Upper lobe of left lung (tissue), 6 donors: ENCODE data around the gene DIAPH1. TPM values are rescaled to one million over a fixed set of nuclear protein-coding genes. Genes with fewer than 3 reads are reported as not detected.
A peak's percentile ranks its signal among the peaks of the same experiment; 100 is the strongest.

Experiments used
- ATAC-seq, 2 donors: fragments of 200-7000 bp; cut with Tn5 transposase; one replicate each; pipeline ENCODE4 v1.9.1; 2022; ENCODE audit warnings: mild to moderate bottlenecking in 2 of 2, moderate library complexity in 2 of 2; ENCODE audit not compliant: low FRiP score in 2 of 2
- DNase-seq, 2 donors: peaks; one replicate each; pipeline ENCODE4 v3.0.0-alpha.2; 2019 to 2020
- H3K27ac ChIP-seq, 4 donors: fragments of 200-600 bp; sonication (generic); one replicate each; pipeline ENCODE4 v1.5.1; 2016 to 2019
- H3K27me3 ChIP-seq, 4 donors: fragments of 200-600 bp; sonication (generic); one replicate each; pipeline ENCODE4 v1.5.1; 2017 to 2019
- H3K36me3 ChIP-seq, 4 donors: fragments of 200-600 bp; sonication (generic); one replicate each; pipeline ENCODE4 v1.5.1; 2016 to 2019
- H3K4me1 ChIP-seq, 4 donors: fragments of 200-600 bp; sonication (generic); one replicate each; pipeline ENCODE4 v1.5.1; 2018 to 2019
- H3K4me3 ChIP-seq, 4 donors: fragments of 200-600 bp; sonication (generic); one replicate each; pipeline ENCODE4 v1.5.1; 2017 to 2019; ENCODE audit warnings: mild to moderate bottlenecking in 2 of 4, moderate library complexity in 1 of 4
- H3K9me3 ChIP-seq, 4 donors: fragments of 200-600 bp; sonication (generic); one replicate each; pipeline ENCODE4 v1.5.1; 2018 to 2019
- EP300 ChIP-seq, 4 donors: sonication (generic); formaldehyde crosslinking; IDR thresholded peaks; one replicate each; pipeline ENCODE4 v1.5.1; 2017; ENCODE audit warnings: antibody characterized with exemption in 4 of 4, control low read depth in 2 of 4
- POLR2A ChIP-seq, 4 donors: fragments of 450-650 bp; IDR thresholded peaks; one replicate each; pipeline ENCODE4 v1.5.1; 2016 to 2017; ENCODE audit warnings: antibody characterized with exemption in 4 of 4, mild to moderate bottlenecking in 2 of 4
- POLR2AphosphoS5 ChIP-seq, 2 donors: sonication (generic); formaldehyde crosslinking; IDR thresholded peaks; one replicate each; pipeline ENCODE4 v1.5.1; 2017; ENCODE audit warnings: antibody characterized with exemption in 2 of 2
- WGBS, 2 donors: methylation state at CpG; one replicate each; pipeline ENCODE4 v1.1.5; 2017 to 2018; 5-methylcytosine and 5-hydroxymethylcytosine counted together
- total RNA-seq, 6 donors: library from RNA; depleted of rRNA in 4 of 6; stranded (reverse); fragments of >200 nt in 4 of 6; gene quantifications; one replicate each; pipeline versions ENCODE4 v1.1.0 to v1.2.1, GENCODE V29; 2016 to 2021
- TF ChIP-seq, protein P1 (sequence below), 6 experiments: fragments of 450-650 bp in 4 of 6; fragments of 200-600 bp in 2 of 6; sonication (generic) in 2 of 6; IDR thresholded peaks; one replicate each; pipeline ENCODE4 v1.5.1; 2016 to 2019; ENCODE audit warnings: antibody characterized with exemption in 6 of 6
- donor health status: DM: no; HTN: no; CAD: no; lungs with moderate emphysema.
- donor health status: DM: no; HTN: yes; CAD: no; lungs with severe emphysema.

The DIAPH1 gene
- total RNA-seq, 6 donors from 2014 or later, result 96.4 to 175 (median 133) TPM

GRCh38 chr5:141649056-141649688 is 30.4 kb upstream of the DIAPH1 start:
- peaks cover 5 to 14% (median 13%) of the 10 kb centered on the region in 4 donors for H3K4me1 ChIP-seq
- ATAC-seq, result no peak
- peak in 1 of 2 donors; percentile 58 for DNase-seq
- WGBS, 2 donors, result 93 to 97% methylated on average over 16 to 17 of the region's 17 CpGs
- H3K27me3 ChIP-seq, result no peaks in the 10 kb centered on the region
- no peak overlapping the region for H3K4me3 ChIP-seq
- no peak overlapping the region for H3K27ac ChIP-seq
- TF ChIP-seq POLR2AphosphoS5 (IDR thresholded peaks at IDR 0.05) (no peak), POLR2A (IDR thresholded peaks at IDR 0.05) (no peak), EP300 (IDR thresholded peaks at IDR 0.05) (no peak)
- TF ChIP-seq, protein P1, sequence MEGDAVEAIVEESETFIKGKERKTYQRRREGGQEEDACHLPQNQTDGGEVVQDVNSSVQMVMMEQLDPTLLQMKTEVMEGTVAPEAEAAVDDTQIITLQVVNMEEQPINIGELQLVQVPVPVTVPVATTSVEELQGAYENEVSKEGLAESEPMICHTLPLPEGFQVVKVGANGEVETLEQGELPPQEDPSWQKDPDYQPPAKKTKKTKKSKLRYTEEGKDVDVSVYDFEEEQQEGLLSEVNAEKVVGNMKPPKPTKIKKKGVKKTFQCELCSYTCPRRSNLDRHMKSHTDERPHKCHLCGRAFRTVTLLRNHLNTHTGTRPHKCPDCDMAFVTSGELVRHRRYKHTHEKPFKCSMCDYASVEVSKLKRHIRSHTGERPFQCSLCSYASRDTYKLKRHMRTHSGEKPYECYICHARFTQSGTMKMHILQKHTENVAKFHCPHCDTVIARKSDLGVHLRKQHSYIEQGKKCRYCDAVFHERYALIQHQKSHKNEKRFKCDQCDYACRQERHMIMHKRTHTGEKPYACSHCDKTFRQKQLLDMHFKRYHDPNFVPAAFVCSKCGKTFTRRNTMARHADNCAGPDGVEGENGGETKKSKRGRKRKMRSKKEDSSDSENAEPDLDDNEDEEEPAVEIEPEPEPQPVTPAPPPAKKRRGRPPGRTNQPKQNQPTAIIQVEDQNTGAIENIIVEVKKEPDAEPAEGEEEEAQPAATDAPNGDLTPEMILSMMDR (IDR thresholded peaks at IDR 0.05), result no peak
- no peaks in the 10 kb centered on the region for H3K9me3 ChIP-seq
- H3K36me3 ChIP-seq, result peaks cover 0 to 46% (median 27%) of the 10 kb centered on the region in 4 donors

DNA sequence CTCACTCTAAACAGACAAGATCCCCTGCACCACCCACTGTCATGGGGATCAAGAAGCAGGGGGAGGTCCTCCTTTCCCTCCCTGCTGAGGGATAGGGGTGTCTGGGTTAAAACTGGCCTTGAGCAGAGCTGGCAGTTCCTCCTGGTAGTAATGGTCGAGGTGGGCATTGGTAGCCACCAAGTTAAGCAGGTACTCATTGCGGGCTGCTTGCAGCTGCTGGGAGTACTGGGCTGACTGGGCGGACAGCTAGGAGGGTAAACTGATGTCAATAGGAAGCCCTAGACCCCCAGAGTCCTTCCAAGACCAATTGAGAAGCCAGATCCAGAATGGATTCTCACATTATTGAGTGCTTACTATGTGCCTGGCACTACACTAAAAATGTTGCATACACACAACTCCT is 29.1 kb upstream of the DIAPH1 start:
- TF ChIP-seq, protein P1 (IDR thresholded peaks at IDR 0.05), result no peak
- TF ChIP-seq POLR2AphosphoS5 (IDR thresholded peaks at IDR 0.05), result no peak
- TF ChIP-seq EP300 (IDR thresholded peaks at IDR 0.05), result no peak
- TF ChIP-seq POLR2A (IDR thresholded peaks at IDR 0.05), result no peak
- WGBS, 2 donors, result 66 to 67% methylated on average over 2 to 3 of the region's 3 CpGs
- H3K36me3 ChIP-seq, result peaks cover 0 to 45% (median 19%) of the 10 kb centered on the region in 4 donors

DNA sequence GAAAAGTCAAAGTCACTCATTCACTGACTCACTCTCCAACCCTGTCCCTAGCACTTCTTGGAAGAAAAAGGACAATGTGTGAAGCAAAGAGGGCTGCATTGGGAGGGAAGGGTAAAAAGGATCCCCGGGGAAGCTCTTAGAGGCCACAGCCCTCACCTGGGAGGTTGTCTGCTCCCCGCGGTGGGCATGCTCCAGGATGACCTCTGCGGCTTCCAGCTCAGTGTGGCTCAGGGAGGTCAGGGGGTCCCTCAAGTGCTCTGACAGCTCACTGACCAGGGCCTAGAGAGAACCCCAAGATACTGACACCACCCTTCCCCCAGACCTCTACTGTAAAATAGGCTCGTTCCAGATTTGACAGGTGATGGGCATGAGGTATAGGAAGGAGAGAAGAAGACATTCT is 28.4 kb upstream of the DIAPH1 start:
- ATAC-seq, result no peak
- Histone ChIP-seq H3K4me3 (no peak overlapping the region), H3K9me3 (no peaks in the 10 kb centered on the region), H3K27ac (no peak overlapping the region), H3K4me1 (peaks cover 5 to 14% (median 13%) of the 10 kb centered on the region in 4 donors), H3K27me3 (no peaks in the 10 kb centered on the region), H3K36me3 (peaks cover 0 to 50% (median 22%) of the 10 kb centered on the region in 4 donors)
- 85 to 86% methylated on average over 5 of the region's 5 CpGs for WGBS, 2 donors
- TF ChIP-seq POLR2A (IDR thresholded peaks at IDR 0.05), result no peak
- TF ChIP-seq, protein P1 (IDR thresholded peaks at IDR 0.05), result no peak
- TF ChIP-seq POLR2AphosphoS5 (IDR thresholded peaks at IDR 0.05), result no peak
- TF ChIP-seq EP300 (IDR thresholded peaks at IDR 0.05), result no peak
- DNase-seq, result peak in 1 of 2 donors; percentile 6

More for the DNA sequence above, 29.1 kb upstream of the DIAPH1 start:
- Histone ChIP-seq H3K4me3 (no peak overlapping the region), H3K27ac (no peak overlapping the region), H3K27me3 (no peaks in the 10 kb centered on the region), H3K9me3 (no peaks in the 10 kb centered on the region), H3K4me1 (peaks cover 5 to 14% (median 13%) of the 10 kb centered on the region in 4 donors)
- DNase-seq (no peak), ATAC-seq (no peak)

GRCh38 chr5:141646026-141646425 is 27.2 kb upstream of the DIAPH1 start:
- H3K27ac ChIP-seq, result no peak overlapping the region
- ATAC-seq (no peak), DNase-seq (no peak)
- no peak overlapping the region for H3K4me3 ChIP-seq
- H3K27me3 ChIP-seq, result no peaks in the 10 kb centered on the region
- WGBS, 2 donors, result 90 to 91% methylated on average over 6 of the region's 6 CpGs
- TF ChIP-seq EP300 (IDR thresholded peaks at IDR 0.05), result no peak
- TF ChIP-seq, protein P1 (IDR thresholded peaks at IDR 0.05), result no peak
- no peak for TF ChIP-seq POLR2AphosphoS5 (IDR thresholded peaks at IDR 0.05)
- TF ChIP-seq POLR2A (IDR thresholded peaks at IDR 0.05), result no peak
- peaks cover 5 to 9% (median 8%) of the 10 kb centered on the region in 4 donors for H3K4me1 ChIP-seq
- H3K9me3 ChIP-seq, result no peaks in the 10 kb centered on the region
- peaks cover 0 to 50% (median 22%) of the 10 kb centered on the region in 4 donors for H3K36me3 ChIP-seq
